Liver (tissue), 3 donors: Measurements from ENCODE around the gene GALNT6.

ENCODE experiments used
- CTCF ChIP-seq: fragments of 150-350 bp; IDR thresholded peaks from 2 replicates; pipeline ENCODE4 v1.5.1; 2017; ENCODE audit warnings: improper control_type of control experiment, low read depth, low read length; ENCODE audit not compliant: missing input control
- EGR1 ChIP-seq, 2 donors: IDR thresholded peaks; 2 replicates each; pipeline ENCODE4 v1.6.1; 2016 to 2018; ENCODE audit warnings: antibody characterized with exemption in 2 of 2, low read depth in 2 of 2
- MAX ChIP-seq: IDR thresholded peaks from 2 replicates; pipeline ENCODE4 v1.6.1; 2016; ENCODE audit warnings: antibody characterized with exemption
- RAD21 ChIP-seq, 2 donors: IDR thresholded peaks; 2 replicates each; pipeline ENCODE4 v1.6.1; 2016; ENCODE audit warnings: antibody characterized with exemption in 2 of 2, mild to moderate bottlenecking in 2 of 2
- REST ChIP-seq: IDR thresholded peaks from 2 replicates; pipeline ENCODE4 v1.6.1; 2016; ENCODE audit warnings: antibody characterized with exemption, mild to moderate bottlenecking
- RXRA ChIP-seq, 2 donors: IDR thresholded peaks; 2 replicates each; pipeline ENCODE4 v1.6.1; 2017 to 2018; ENCODE audit warnings: antibody characterized with exemption in 2 of 2, mild to moderate bottlenecking in 1 of 2
- TAF1 ChIP-seq: conservative IDR thresholded peaks from 2 replicates; pipeline ENCODE4 v1.6.1; 2016; ENCODE audit warnings: antibody characterized with exemption, mild to moderate bottlenecking
- YY1 ChIP-seq: IDR thresholded peaks from 2 replicates; pipeline ENCODE4 v1.6.1; 2016; ENCODE audit warnings: antibody characterized with exemption, mild to moderate bottlenecking
- donor health status: healthy.
- donor health status: healthy.

- TF ChIP-seq CTCF: no peak
- no peak for TF ChIP-seq EGR1 (IDR thresholded peaks at IDR 0.05; ENCODE audit: low read depth in 2 of 2)
- TF ChIP-seq MAX: no peak
- TF ChIP-seq REST: no peak
- TF ChIP-seq TAF1: no peak
- TF ChIP-seq RAD21 (IDR thresholded peaks at IDR 0.05): no peak
- TF ChIP-seq RXRA (IDR thresholded peaks at IDR 0.05): no peak
- TF ChIP-seq YY1: no peak
Observed at GRCh38 chr12:51391283-51392123, at the start of gene GALNT6.
